HAP-1 (cell line): ENCODE results near the gene RETREG1.

Experiments used
- DNase-seq, 2 experiments: peaks; one replicate each; pipeline ENCODE4 v3.0.0-alpha.2; 2016 to 2020; ENCODE audit warnings: low spot score in 2 of 2
- H3K27me3 ChIP-seq: fragments of 250-450 bp; sonication (Bioruptor Pico); 2 replicates; pipeline ENCODE4 v1.5.1; 2020; ENCODE audit warnings: low read depth, mild to moderate bottlenecking, moderate library complexity
- H3K36me3 ChIP-seq: fragments of 250-450 bp; sonication (Bioruptor Pico); replicated peaks from 2 replicates; pipeline ENCODE4 v1.5.1; 2020; ENCODE audit warnings: mild to moderate bottlenecking
- H3K4me1 ChIP-seq: fragments of 250-450 bp; sonication (Bioruptor Pico); 2 replicates; pipeline ENCODE4 v1.5.1; 2020; ENCODE audit warnings: mild to moderate bottlenecking
- H3K4me3 ChIP-seq: fragments of 250-450 bp; sonication (Bioruptor Pico); 2 replicates; pipeline ENCODE4 v1.5.1; 2020; ENCODE audit warnings: mild to moderate bottlenecking, moderate library complexity
- H3K9me3 ChIP-seq: fragments of 250-450 bp; sonication (Bioruptor Pico); 2 replicates; pipeline ENCODE4 v1.5.1; 2020; ENCODE audit warnings: mild to moderate bottlenecking, moderate library complexity
- in situ Hi-C: fragments of 300-500 bp; cut with MboI; formaldehyde crosslinking; loops from 3 replicates; pipeline ENCODE4 v1.14.3; 2020; ENCODE audit warnings: low sequenced_read_pairs, inconsistent platforms, mixed read lengths

RETREG1 gene

GRCh38 chr5:16586556-16586955 lies 30.2 kb downstream of the RETREG1 start:
- DNase-seq: peak in 1 of 2 experiments; percentile 11
- Histone ChIP-seq H3K4me1 (peaks cover 38% of the 10 kb centered on the region), H3K36me3 (no peaks in the 10 kb centered on the region), H3K4me3 (no peak overlapping the region), H3K27me3 (no peaks in the 10 kb centered on the region), H3K9me3 (0 out of 2 replicates have a peak, but pooled peaks cover 6% of the 10 kb centered on the region)
- in situ Hi-C loops: no loop called here

- Histone ChIP-seq H3K4me3 (no peak overlapping the region), H3K27me3 (no peaks in the 10 kb centered on the region), H3K36me3 (no peaks in the 10 kb centered on the region), H3K9me3 (0 out of 2 replicates have a peak, but pooled peaks cover 6% of the 10 kb centered on the region), H3K4me1 (peaks cover 37% of the 10 kb centered on the region)
- no peak for DNase-seq
- in situ Hi-C loops: no loop called here
These were observed 31.6 kb downstream of the RETREG1 start for GRCh38 chr5:16585041-16585667.

GRCh38 chr5:16582081-16582480 lies 34.7 kb downstream of the RETREG1 start:
- in situ Hi-C loops: no loop called here
- no peak for DNase-seq
- Histone ChIP-seq H3K36me3 (no peaks in the 10 kb centered on the region), H3K4me1 (peaks cover 35% of the 10 kb centered on the region), H3K27me3 (no peaks in the 10 kb centered on the region), H3K9me3 (0 out of 2 replicates have a peak, but pooled peaks cover 2% of the 10 kb centered on the region), H3K4me3 (no peak overlapping the region)

GRCh38 chr5:16580382-16580781 lies 36.4 kb downstream of the RETREG1 start:
- Histone ChIP-seq H3K9me3 (no peaks in the 10 kb centered on the region), H3K27me3 (no peaks in the 10 kb centered on the region), H3K4me3 (no peak overlapping the region), H3K4me1 (peaks cover 18% of the 10 kb centered on the region), H3K36me3 (no peaks in the 10 kb centered on the region)
- no peak for DNase-seq
- in situ Hi-C loops: no loop called here

- H3K27me3 ChIP-seq: no peaks in the 10 kb centered on the region
- DNase-seq: peak in 1 of 2 experiments; percentile 63
- peaks cover 9% of the 10 kb centered on the region for H3K4me1 ChIP-seq
- H3K9me3 ChIP-seq: no peaks in the 10 kb centered on the region
- no peak overlapping the region for H3K4me3 ChIP-seq
- in situ Hi-C loops: no loop called here
- H3K36me3 ChIP-seq: no peaks in the 10 kb centered on the region
These were observed 37.5 kb downstream of the RETREG1 start for GRCh38 chr5:16579142-16579847.

- Histone ChIP-seq H3K36me3 (no peaks in the 10 kb centered on the region), H3K9me3 (no peaks in the 10 kb centered on the region), H3K4me1 (peaks cover 1% of the 10 kb centered on the region), H3K4me3 (no peak overlapping the region), H3K27me3 (no peaks in the 10 kb centered on the region)
- in situ Hi-C loops: no loop called here
- no peak for DNase-seq
These were observed 38.3 kb downstream of the RETREG1 start for GRCh38 chr5:16578474-16578883.

DNA sequence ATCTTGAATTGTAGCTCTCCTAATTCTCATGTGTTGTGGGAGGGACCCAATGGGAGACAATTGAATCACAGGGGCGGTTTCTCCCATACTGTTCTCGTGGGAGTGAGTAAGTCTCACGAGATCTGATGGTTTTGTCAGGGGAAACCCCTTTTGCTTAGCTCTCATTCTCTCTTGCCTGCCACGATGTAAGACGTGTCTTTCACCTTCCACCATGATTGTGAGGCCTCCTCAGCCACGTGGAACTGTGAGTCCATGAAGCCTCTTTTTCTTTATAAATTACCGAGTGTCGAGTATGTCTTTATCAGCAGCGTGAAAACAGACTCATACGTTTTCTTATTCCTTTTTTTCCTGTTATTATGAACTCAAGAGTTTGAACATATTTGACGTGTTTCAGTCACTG lies 39.1 kb downstream of the RETREG1 start:
- no peaks in the 10 kb centered on the region; the same call in 1 of the 2 replicates for H3K4me1 ChIP-seq
- H3K27me3 ChIP-seq: no peaks in the 10 kb centered on the region
- H3K9me3 ChIP-seq: no peaks in the 10 kb centered on the region
- in situ Hi-C loops: no loop called here
- no peak overlapping the region for H3K4me3 ChIP-seq
- H3K36me3 ChIP-seq: no peaks in the 10 kb centered on the region
- DNase-seq: no peak

GRCh38 chr5:16574789-16575721 lies 41.7 kb downstream of the RETREG1 start:
- in situ Hi-C loops: no loop called here
- Histone ChIP-seq H3K9me3 (no peaks in the 10 kb centered on the region), H3K36me3 (no peaks in the 10 kb centered on the region), H3K4me3 (no peak overlapping the region), H3K27me3 (no peaks in the 10 kb centered on the region), H3K4me1 (no peaks in the 10 kb centered on the region; the same call in 1 of the 2 replicates)
- DNase-seq: no peak

GRCh38 chr5:16573401-16573800 lies 43.4 kb downstream of the RETREG1 start:
- no peaks in the 10 kb centered on the region for H3K9me3 ChIP-seq
- in situ Hi-C loops: no loop called here
- H3K36me3 ChIP-seq: no peaks in the 10 kb centered on the region

DNA sequence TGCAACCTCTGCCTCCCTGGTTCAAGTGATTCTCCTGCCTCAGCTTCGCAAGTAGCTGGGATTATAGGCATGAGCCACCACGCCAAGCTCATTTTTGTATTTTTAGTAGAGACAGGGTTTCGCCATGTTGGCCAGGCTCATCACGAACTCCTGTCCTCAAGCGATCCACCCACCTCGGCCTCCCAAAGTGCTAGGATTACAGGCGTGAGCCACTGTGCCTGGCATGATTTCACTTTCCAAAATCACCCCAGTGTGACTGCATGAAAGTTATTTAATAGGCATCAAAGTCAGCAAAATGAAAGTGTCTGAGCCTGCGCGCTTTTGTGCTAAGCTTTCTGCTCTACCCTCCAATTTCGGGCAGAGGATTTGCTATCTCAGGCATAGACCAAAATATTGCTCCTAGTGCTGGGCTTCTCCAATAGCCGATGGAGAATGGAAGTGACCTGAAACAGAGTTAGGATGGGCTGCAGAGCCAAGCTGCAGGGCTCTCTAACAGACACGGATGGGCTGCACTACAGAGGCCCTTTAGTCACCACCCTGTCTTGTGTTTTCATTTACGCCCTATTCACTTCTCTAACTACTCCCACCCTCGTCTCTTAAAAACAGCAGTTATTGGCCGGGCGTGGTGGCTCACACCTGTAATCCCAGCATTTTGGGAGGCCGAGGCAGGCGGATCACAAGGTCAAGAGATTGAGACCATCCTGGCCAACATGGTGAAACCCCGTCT lies 44.3 kb downstream of the RETREG1 start:
- no peak for DNase-seq
- H3K9me3 ChIP-seq: no peaks in the 10 kb centered on the region

More at GRCh38 chr5:16573401-16573800, 43.4 kb downstream of the RETREG1 start:
- DNase-seq: no peak
- H3K27me3 ChIP-seq: no peaks in the 10 kb centered on the region
- no peaks in the 10 kb centered on the region for H3K4me1 ChIP-seq
- H3K4me3 ChIP-seq: no peak overlapping the region

DNA sequence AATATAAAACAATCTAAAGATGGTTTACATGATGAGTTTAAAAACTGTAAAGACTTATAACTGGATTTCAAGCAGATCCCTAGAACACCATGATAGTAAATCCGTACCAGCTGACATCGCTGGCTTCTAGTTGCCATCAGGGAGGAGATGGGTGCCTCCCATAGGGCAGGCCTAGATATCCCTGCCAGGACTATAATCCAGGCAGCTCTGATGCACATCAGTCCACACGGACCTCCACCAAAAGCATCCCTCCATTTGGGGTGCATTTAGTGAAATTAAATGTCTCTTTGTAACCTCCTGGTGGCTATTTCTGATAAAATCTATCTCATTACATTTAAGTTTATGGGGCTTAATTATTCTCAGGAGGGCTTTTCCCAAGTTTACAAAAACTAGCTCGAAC lies 45.8 kb downstream of the RETREG1 start:
- no peaks in the 10 kb centered on the region for H3K9me3 ChIP-seq
- no peak for DNase-seq
- H3K27me3 ChIP-seq: no peaks in the 10 kb centered on the region
- H3K36me3 ChIP-seq: no peaks in the 10 kb centered on the region
- in situ Hi-C loops: no loop called here
- H3K4me3 ChIP-seq: no peak overlapping the region
- H3K4me1 ChIP-seq: no peaks in the 10 kb centered on the region

More for the DNA sequence above, 44.3 kb downstream of the RETREG1 start:
- Histone ChIP-seq H3K36me3 (no peaks in the 10 kb centered on the region), H3K4me3 (no peak overlapping the region), H3K27me3 (no peaks in the 10 kb centered on the region), H3K4me1 (no peaks in the 10 kb centered on the region)
- in situ Hi-C loops: no loop called here

DNA sequence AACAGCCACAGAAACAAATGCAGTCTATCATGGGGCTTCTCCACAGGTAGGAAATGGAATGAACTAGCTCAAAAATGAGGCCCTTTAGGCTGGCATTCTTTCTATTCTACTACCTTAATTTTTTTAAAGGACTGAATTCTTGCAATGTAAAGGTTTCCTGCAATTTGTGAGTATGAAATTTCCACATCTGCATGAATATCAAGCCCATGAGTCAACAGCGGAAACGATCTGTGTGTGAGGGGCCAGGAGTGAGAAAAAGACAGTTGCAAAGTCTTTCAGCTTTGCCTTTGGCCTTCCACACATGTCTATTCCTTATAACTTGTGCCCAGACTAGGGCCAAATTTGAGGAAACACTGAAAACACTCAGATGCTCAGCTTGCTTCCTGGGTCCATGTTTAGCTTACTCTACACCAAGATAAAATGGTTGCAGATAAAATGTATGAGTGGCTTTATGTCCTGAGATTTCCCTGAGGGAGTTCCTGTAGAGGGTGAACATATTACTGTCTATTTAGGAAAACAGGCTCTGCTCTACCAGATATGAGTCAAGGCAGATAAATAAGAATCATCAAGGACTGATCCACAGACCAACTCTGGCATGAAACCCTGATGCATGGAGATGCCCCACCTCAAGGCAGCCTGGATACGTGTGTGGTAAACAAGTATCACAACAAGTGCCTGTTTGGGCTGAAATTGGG lies 46.5 kb downstream of the RETREG1 start:
- no peaks in the 10 kb centered on the region for H3K9me3 ChIP-seq
- in situ Hi-C loops: no loop called here
- H3K27me3 ChIP-seq: no peaks in the 10 kb centered on the region
- no peaks in the 10 kb centered on the region for H3K4me1 ChIP-seq
- H3K36me3 ChIP-seq: no peaks in the 10 kb centered on the region
- no peak overlapping the region for H3K4me3 ChIP-seq
- DNase-seq: no peak
